ENCODE measurements around the gene MGAT5.

MGAT5 gene

DNA sequence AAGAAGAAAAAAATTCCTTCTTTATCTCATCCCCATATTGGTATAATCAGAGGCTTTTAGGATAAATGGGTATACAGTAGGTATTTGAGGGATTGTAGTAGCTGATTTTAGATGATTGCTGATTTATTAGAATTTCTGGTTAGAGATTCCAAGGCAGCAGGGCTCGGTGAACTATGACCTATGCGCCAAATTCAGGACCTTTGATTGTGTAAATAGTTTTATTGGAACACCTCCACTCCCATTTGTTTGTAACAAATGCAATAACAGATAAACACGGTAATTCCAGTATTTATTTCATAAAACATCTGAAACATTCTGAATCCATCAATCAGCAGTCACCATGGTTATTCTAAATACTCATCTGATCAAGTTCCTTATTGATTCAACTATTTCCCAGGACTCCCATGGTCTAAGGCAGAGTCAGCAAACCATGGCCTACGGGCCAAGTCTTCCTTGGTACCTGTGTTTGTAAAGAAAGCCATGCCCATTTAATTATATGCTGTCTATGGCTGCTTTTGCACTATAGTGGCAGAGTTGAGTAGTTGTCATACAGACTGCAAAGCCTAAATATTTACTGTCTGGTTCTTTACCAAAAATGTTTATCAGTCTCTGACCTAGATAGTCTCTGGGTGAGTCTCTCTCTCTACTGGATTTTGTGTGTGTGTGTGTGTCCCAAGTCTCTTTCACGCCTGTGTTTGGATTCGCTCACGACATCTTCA lies 4.3 kb downstream of the MGAT5 start:
- no peak for DNase-seq

DNA sequence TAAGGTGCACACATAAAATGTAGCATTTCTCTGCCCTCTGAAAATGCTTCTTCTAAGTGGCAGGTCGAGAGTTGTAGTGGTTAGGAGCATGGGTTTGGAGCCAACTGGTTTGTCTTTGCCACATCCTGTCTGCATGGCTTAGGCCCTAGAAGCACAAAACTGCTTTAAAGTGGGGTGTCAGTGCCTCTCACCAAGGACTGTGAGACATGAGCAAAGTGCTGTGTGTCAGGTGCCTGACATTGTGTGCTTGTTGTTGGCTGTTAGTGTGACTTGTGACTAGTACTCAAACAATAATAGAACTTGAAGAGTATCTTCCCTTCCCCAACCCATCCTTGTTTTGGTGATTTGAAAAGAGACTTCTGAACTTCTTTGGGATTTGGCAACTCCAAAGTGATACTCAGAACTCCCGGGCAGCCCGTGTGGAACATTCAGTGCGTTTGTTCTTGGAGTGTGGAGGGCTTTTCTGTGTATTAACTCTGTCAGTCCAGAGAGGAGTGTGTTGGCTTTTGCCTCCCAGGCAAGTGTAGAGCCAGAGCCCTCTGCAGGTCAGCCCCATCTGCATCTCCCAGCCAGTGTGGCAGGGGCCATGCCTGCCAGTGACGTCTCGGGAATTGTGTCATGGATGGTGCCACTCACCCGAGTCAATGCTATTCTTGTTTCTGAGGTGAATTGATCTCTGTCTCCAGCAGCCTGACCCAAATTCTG lies 5.0 kb downstream of the MGAT5 start:
- no peak for DNase-seq

DNA sequence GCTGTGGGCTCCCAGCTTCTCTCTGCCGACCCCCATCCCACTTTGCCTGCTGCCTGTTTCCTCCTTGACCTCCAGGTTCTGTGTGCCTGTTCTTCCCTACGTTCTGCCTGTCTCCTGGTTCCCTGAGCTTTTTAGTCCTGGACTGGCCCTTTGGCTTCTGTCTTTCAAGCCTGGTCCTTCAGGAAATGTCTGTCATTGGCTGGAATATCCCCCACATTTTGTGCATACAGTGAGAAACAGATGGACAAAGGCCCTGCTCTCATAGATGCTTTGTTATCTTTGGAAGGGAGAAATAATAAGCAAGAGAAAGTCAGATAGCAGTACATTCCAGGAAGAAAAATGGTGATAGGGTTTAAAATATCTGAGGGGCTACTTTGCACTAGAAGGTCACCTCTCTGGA lies 5.7 kb downstream of the MGAT5 start:
- no peak for DNase-seq

DNA sequence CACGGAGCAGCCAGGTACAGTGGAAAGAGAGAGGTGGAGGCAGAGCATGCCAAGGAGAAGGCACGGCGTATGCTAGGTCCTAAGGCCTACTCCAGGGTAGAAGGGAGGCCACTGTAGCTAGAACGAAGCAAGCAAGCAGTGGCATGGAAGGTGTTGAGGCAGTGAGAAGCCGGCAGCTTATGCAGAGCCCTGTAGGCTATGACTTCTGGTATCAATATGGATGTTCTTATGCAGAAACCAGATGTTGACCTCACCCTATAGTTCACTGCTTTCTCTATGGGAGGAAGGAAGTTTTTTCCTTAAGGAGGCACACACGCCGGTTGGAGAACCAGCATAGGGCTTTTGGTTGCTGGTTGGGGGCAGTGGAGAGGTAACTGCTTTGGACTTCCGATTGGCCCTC lies 6.1 kb downstream of the MGAT5 start:
- no peak for DNase-seq

DNA sequence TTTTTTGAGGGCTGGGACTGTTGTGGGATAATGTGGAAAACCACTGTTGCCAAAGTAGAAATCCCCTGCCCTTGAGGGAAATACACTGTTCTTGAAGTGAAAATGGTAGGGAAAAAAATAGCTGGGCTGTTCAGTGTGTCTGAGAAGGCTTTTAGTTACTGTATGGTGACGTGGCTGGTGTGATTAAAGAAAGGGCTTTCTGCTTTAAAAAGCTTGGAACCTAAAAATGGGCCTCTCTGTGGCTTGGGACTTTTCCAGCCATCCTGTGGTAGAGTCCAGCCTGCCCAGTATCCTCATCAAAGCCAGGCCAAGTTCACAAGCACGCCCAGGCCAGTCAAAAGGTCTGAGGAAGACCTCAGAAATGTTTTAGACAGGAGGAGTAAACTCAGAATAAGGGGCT lies 6.8 kb downstream of the MGAT5 start:
- no peak for DNase-seq

DNA sequence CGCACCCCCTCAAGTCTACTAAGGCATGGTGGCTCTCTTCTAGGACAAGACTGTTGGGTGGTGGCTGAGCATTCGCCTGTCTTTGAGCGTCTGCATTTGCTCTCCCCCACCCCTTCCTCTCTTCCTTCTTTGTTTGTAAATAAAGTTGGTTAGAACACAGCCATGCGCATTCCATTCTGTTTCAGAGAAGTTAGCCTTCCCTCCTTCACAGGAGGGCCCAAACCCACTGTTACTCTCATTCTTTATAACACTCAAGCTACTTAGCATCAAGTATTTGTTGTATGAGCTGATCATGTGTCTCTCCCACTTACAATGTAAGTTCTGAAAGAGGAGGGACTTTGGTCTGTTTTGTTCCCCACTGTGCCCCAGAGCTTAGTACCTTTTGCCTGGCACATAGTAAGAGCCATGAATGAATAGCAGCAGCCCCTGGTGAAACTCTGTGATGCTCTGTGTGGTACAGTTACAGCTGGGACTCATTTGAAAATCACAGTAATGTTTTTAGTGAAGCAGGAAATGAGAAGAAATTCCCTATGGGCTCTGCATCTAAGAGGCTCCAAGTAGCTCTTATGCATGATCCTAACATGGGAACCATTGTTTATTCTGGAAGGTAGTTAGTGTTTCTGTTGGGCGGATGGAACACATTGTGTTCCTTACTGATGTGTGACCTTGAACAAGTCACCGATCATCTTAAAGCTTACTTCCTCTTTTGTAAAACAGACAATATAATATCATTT lies 7.7 kb downstream of the MGAT5 start:
- DNase-seq = no peak

DNA sequence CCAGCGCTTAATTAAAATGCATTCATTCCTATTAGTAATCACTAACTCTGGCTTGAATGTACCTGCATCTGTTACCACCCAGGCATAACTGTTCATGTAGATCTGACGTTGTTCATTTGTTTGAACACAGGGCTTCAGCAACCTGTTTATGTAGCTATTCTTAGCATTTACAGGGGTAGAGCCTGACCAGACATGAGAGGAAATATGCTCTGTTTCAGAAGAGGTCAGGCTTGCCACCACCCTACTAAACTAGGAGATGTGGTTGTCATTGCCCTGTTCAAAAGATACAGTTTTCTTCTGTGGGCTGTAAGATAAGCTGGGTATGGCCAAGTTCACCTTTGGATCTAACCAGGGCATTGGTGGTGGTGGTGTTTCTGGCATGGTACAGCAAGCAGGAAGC lies 8.8 kb downstream of the MGAT5 start:
- no peak for DNase-seq

DNA sequence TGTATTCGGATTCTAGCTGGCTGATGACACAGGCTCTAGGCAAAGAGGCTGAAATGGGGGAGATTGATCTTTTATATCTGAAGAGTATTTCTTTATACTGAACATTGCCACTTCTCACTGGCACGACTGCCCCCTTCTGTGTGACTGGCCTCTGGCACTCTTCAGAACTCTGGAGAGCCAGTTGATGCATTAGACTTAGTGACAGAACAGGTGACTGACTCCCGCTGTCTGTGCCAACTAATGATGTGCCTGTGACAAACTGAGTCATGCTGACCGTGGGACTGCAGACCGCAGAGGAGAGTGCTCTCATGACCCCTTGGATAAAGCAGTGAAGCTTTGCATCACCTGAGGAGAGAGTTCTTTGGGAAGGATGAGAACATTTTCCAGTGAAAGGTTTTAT lies 14.4 kb downstream of the MGAT5 start:
- no peak for DNase-seq

DNA sequence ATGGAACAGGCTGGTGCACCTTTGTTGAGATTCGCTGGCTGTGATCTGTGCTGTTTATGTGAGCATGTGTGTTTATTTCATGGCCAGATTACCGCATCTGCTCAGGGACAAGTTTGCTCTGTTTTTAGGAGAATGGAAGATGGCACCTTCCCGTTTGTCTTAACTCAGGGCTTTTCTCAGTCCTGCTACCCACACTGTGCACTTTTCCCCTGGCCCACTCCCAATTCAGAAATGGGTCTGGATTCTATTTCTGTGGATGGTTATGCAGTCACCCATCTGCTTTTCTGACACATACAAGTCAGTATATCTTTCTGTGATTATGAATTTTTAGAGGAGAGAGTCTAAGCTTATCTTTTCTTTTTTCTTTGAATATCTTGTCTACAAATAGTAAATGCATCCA lies 15.4 kb downstream of the MGAT5 start:
- no peak for DNase-seq

DNA sequence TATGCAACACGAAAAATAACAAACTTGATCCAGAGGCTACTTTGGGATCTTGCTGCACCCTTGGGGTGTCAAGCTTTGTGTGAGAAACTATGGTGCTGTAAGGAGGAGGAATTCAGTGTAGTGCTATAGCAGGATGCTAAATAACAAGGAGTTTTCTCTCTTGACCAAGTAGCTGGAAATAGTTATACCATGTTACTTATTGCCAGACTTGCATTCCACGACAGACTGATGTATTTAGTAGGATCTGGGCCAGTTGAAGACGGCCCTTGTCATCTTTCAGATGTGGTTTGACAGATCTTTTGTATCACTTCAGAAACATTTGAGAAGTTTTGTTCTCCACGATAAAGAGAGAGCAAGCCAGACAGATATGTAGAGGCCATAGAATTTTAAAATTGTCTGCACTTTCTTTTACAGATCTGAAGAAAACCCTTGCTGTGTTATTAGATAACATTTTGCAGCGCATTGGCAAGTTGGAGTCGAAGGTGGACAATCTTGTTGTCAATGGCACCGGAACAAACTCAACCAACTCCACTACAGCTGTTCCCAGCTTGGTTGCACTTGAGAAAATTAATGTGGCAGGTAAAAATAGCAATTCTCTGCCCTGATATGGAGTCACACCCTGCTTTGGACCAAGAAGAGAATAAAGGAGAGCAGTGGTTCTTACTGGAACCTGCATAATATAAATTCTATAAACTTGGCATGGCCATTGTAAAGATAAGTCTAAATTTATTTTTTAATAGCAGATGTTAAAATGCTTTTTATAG lies 16.3 kb downstream of the MGAT5 start:
- no peak for DNase-seq

DNA sequence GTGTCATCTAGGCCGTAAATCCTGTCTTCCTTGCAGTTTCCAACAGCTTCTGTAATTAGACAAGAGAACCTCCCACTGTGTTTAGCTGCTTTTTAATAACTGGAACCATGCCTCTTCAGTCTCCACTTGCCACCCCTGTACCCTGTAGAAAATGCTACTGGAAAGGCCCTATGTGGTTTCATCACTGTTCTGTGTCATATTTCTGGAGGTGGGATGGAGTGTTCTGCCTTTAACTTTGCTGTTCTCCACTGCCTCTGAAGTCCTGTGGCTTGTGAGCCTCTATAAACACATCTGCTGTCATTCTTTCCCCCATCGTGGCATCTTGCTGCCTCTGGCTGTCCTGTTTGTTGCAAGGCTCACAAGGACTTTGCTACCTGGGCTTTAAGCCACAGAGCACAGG lies 17.9 kb downstream of the MGAT5 start:
- no peak for DNase-seq

DNA sequence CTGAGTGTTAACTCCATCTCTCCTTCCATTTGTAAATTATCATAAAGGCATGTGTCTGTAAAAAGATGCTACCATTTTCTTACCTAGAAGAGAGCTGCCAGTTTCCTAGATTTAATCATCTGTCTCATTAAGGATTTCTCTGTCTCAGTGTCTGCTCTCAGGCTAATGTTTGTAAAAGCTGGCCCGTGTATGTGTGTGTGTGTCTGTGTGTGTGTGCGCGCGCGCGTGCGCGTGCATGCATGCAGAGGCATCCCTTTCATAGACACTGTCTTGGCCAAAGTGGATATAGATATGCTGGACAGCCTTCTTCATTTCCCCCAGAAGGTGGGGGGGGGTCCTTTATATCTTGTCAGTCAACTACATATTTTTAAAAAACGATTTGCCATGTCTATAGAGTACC lies 18.9 kb downstream of the MGAT5 start:
- DNase-seq = no peak

DNA sequence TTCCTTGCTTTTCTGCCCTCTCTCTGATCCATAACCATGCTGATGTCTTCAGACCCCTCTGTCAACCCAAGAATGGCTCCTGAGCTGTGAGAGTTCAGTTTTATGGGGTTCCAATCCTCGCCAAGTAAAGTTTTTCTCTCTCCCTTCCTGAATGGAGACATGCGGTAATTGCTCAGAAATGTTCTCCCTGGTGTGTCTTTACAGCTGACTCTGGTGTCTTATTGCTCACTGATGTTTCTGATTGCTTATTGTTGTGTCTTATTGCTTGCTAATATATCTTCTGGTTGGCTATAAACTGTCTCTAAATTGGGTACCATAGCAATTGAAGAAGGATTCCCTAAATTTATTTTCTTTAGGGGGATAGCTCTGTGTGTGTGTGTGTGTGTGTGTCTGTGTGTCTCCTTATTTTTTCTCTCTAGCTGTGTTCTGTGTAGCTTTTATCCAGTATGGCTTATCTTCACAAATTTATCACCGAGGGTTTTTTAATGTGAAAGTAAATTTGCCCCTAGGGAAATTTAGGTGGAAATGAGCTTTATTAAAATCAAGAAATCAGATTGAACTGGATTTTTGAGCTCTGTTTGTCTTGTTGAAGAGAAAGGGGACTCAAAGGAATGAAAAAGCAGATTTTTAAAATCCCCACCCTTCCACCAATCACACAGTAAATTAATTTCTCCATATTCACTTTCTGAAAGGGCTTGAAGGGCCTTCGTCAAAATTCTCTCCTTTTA lies 19.5 kb downstream of the MGAT5 start:
- DNase-seq = no peak

DNA sequence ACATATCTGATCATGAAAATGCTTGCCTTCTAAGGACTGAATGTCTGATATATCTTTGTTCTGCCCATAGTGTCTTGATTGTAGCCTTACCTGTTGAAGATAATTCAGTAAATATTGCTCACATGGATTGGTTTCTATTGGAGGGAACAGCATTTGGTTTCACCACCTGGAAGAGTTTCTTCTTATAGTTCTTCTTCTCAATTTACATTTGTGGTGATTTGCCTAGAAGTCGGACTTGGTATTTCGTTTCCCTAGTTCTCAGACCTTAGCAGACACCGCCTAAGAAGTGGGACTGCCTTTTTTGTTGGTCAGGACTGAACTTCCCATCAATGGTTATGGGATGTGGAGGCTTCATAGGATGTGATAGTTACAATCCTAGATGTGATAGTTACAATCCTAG lies 20.2 kb downstream of the MGAT5 start:
- DNase-seq = no peak

DNA sequence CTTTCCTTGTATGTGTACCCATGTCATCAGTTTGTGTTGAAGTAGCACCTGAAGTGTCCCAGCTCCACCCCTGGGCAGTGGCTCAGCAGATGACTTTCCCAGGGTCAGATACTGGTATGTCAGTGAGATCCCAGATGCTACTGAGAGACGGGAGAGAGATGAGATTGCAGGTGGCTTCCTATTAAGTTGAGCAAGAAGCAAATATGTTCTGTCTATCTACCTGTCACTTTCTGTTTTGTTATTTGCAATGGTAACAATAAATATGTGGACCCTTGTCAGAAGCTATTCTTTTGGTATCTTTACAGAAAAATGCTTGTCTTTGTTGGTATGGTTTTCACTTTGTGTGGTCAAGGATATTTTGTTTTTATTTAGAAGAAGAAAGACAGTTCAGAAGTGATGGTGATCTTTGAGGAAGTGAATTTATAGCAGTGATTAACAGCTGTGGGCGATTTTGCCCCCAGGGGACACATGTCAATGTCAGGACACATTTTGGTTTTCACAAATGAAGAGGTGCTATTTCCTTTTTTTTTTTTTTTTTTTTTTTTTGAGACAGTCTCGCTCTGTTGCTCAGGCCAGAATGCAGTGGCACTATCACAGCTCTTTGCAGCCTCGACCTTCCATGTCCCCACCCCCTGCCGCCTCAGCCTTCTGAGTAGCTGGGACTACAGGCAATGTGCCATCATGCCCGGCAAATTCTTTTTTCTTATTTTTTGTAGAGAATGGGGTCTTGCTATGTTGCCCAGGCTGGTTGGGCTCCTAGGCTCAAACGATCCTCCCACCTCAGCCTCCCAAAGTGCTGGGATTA lies 21.4 kb downstream of the MGAT5 start:
- no peak for DNase-seq

DNA sequence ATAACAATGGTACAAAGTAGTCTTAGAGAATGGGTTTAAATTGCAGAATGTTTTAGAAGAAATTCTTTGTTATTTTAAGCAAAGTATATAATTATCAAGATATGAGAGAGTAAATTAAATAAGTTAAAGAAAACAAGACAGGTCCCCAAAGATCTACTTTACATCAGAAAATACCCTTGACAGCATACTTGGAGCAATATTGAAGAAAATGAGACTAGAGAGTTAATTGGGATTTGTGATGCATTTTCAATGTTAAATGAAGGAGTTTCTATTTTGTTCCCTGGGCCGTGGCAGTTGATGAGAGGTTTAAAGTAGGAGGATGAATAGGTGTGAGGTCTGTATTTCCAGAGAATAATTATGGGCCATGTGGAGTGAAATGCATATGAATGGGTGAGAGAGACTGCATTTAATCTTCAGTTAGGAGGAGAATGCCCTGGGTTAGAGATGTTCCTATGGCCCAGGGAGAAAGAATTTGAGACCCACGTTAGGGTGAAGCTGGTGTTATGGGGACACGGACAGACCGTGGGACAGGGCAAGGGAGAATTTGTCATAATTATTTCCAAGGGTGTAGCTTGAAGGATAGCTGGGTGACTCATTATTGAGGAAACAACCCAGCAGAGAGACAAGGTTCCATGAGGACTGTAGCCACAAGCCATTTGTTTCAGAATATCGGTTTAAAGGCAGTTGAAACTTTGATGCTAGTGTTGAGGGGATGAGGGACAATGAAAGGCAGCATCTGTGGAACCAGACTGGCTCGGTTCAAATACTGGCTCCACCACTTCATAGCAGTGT lies 22.7 kb downstream of the MGAT5 start:
- DNase-seq = no peak

DNA sequence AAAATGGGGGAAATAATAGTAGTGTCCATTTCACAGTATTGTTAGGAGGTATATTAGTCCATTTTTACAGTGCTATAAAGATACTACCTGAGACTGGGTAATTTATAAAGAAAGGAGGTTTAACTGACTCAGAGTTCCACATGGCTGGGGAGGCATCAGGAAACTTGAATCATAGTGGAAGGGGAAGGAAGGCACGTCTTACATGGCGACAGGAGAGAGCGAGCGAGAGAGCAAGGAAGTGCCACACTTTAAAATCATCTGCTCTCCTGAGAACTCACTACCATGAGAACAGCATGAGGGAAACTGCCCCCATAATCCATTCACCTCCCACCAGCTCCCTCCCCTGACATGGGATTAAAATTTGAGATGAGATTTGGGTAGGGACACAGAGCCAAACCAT lies 23.4 kb downstream of the MGAT5 start:
- no peak for DNase-seq

DNA sequence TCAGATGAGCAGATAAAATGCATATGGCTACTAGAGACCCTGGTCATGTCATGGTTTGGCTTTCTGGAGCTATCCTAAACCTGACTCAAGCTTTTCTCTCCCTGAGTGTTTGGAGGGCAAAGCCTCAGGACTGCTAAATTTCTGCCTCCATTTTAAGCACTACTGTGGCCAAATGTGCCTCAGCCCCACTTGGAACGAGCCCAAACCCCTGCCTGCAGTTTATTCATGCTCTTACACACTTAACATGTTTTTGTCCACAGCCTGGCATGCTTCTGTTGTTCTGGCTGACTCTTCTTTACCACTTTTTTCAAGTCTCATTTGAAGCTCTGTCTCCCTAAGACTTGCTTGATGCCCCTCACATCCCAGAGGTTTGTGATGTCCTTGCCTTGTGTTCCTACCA lies 24.7 kb downstream of the MGAT5 start:
- DNase-seq = no peak

DNA sequence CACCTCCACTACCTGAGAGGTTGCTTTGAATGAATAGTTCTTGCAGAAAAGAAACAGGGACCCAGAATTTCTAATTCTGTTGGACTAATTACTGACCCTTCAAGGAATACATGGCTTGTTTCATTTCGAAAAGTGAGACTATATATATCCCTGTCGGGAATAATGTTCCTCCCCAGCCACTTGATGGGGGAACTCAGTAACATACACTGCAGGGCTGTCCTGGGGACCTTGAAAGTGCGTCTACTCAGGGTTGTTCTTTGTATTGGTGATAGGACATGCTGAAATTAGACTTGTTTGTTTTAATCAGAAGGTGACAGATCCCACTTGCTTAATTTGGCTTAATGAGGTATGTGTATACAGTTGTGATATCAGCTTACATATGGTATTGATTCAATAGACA lies 25.5 kb downstream of the MGAT5 start:
- DNase-seq = no peak

DNA sequence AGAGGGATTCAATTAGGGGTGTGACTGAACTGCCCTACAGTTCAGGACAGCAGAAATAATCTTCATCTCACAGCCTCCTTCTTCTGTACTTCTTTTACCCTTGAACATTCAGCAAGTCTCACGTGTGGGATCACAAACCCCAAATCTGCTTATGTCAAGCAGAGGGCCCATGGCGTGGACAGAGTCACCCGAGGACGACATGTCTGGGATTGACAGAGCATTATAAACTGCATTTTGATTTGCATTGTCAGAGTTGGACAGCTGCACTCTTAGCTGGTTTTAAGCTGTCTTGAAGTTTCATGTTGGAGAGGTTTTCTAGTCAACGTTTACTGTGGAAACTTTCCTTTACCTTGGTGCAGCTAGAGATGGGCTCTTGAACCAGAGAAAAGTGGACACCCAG lies 26.4 kb downstream of the MGAT5 start:
- DNase-seq = no peak

DNA sequence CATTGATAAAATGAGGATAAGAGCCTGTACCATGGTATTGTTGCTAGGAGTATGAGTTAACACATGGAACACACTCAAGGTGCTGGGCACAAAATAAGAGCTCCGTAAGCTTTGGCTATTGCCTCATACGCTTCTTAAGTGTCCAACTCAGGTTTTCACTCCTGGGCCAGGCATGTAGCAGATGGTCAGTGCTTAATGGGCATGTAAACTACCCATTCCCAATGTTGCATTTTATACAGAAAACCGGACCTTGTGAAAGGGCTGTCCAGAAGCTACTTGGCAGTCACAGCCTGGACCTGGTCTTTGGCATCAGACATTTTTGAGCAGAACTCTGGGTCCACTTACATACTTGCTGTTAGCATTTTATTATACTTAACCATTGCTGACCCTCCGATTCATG lies 26.9 kb downstream of the MGAT5 start:
- no peak for DNase-seq

All from NCI-H524 treated with DMSO at 0.1 percent for 48 hours (cell line).